CD4-positive, alpha-beta T cell treated with Interleukin-10 for 1 hour (primary cell): ENCODE results near the gene ZNF653.
A peak's percentile ranks its signal among the peaks of the same experiment; 100 is the strongest.
"Not testable (repeated sequence)": the region's sequence is repeated elsewhere in the genome, so short reads cannot be mapped to it uniquely, and the experiment has no call there.

Experiments used
- DNase-seq: peaks from one replicate; pipeline ENCODE4 v3.0.0-alpha.2; 2020

ZNF653 gene

DNA sequence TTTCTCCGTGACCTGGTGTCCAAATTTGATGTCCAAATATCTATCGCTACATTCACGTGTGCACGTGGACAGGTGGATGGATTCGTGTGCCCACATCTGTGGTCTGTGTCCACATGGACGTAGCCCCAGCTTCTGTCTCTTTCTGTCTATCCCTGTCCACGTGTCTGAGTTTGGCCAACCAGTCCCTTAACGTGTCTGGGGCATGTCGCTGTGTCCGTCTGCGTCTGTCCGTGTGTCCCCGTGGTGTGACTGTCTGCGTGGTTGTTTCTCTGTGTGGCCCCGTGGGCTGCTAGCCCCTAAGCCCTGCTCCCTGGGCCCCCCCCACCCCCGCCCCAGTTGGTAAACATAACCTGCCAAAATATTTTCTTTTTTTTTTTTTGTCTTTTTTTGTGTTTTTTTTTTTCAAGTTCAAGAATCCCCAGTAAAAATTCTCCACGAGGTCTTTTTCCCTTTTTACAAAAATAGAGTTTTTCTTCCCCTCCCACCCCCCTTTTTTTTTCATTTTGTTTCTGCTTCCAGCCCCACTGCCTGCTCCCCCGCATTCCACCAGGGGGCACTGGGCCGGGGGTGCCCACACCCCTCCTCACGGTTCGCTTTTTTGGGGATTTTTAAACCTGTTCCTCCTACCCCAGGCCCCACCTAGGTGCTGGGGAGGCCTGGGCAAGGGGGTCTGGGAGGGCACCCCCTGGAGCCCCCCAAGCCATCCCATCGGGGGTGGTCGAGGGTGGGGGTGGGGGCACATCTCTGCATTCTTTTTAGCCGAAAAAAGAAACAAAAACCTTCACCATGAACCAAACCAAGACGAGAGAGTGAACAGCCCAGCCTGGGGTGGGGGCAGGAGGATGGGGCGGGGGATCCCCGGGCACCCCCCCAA is 51.9 kb downstream of the ZNF653 start:
- DNase-seq = no peak

DNA sequence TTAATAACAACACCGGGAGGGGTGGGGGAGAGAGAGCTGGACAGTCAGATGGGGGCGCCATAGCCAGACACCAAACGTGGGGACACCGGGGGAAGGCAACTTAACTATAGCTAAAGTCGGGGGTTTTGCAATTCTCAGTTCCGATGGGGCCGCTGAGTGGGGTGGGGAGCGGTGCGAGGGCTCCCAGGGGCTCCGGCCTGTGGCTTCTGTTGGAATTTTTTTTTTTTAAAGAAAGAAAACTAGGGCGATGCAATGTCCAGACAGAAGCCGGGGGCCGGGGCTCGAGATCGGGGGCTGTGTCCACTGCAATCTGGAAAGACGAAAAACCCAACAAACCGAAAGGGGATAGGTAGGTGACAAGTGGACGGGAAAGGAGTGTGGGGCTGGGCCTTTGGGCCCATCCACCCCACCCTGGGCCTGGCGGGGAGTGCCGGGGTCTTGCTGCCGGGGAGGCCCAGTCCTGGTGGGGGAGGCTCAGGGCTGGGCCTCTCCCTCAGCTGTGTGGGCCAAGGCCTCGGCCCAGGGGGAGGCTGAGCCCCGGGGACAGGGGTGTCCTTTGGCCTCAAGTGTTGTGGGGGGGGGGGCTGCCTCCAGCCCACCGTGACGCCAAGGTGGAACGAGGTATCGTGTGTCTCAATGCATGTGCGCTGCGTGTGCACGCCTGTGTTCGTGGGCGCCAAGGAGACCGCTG is 52.9 kb downstream of the ZNF653 start:
- no peak for DNase-seq

DNA sequence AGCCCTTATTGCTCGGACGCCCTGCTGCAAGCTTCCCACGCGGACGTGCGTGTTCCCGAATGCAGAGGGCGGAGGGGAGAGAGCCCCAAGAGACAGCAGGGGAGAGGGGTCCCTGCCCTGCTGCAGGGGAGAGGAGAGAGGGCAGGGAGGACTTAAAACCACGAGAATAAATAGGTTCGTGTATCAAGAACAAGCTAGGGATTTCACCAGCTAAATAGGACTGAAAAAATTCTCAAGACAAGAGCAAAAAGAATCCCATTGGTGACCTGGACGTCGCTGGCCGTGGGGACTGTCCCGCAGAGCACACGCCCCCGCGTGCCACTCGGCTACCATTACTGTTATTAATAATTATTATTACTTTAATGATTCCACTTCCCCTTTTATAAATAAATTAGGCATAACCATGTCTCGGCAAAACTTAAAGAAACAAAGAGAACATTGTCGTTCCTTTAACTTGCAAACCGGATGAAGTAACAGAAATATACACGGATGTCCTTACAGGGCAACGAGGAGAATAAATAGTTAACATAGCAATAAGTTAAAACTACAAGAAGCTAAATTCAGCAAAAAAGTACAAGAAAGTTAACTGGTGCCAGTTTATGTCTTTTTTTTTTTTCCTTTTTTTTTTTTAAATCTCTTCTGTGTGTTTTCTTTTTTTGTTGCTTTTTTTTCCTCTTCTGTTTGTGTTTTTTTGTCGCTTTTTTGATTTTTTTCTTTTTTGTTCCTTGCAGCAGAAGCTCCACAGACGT is 53.6 kb downstream of the ZNF653 start:
- DNase-seq = no peak

DNA sequence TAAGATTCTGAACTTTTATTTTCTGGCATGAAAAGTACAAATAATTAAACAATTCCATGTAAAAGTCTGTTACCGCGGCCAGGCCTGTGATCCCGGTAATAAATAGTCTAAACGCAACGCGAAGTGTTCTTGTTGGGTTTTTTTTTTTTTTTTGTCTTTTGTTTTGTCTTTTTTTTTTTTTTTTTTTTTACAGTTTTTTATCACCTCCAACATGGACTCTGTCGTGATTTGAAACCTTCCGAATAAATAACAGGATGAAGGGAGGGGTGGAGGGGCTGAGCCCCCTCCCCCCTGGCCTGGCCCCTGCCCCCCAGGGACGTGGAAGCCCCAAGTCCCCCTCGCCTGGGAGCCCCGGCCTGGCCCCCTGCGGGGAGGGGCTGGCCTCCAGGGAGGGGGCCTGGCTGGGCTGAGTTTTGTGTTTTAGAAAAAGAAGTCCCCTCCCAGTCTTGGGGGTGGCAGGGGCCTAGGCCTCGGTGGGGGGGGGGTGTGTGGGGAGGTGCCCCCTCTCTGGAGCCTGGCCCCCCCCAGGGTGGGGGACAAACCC is 54.2 kb downstream of the ZNF653 start:
- no peak for DNase-seq

DNA sequence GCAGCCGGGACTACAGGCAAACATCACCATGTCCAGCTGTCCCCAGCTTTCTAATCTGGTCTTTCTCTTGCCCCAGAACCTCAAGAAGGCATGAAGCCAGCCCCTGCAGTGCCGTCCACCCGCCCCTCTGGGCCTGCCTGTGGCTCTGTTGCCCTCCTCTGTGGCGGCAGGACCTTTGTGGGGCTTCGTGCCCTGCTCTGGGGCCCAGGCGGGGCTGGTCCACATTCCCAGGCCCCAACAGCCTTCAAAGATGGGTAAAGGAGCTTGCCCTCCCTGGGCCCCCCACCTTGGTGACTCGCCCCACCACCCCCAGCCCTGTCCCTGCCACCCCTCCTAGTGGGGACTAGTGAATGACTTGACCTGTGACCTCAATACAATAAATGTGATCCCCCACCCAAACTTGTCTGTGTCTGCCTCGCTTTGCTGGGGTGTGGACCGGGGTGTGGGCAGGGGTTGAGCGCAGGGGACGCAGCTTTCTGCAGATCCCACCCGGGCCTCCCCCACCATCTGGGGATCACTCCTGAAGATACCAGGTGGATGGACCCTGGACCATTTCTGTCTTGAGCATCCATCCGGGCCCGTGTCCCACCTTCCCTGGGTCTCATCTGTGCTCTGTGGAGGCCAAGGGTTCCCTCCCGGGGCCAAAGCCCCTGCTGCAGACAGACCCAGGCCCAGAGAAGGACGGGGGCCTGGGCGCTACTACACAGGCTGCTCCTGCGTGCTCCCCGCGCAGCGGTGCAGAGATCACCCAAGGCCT is 54.9 kb downstream of the ZNF653 start:
- no peak for DNase-seq

DNA sequence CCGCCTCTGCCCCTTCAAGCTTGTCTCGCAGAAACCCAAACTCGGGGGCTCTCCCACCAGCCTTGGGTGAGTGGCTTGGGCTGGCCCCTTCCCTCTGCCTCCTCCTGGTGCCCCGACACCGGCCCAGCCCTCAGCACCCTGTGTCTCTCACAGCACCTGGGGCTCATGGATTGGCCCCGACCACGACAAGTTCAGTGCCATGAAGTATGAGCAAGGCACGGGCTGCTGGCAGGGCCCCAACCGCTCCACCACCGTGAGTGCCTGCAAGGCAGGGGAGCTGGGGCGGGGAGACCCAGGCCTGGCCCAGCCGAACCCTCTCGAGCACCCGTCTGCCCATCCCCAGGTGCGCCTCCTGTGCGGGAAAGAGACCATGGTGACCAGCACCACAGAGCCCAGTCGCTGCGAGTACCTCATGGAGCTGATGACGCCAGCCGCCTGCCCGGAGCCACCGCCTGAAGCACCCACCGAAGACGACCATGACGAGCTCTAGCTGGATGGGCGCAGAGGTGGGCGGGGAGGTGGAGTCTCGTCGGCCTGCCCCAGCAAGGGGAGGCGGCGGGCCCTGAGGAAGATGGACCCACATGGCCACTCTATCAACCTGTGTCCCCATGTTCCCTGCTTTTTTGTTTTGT is 56.6 kb downstream of the ZNF653 start:
- no peak for DNase-seq

DNA sequence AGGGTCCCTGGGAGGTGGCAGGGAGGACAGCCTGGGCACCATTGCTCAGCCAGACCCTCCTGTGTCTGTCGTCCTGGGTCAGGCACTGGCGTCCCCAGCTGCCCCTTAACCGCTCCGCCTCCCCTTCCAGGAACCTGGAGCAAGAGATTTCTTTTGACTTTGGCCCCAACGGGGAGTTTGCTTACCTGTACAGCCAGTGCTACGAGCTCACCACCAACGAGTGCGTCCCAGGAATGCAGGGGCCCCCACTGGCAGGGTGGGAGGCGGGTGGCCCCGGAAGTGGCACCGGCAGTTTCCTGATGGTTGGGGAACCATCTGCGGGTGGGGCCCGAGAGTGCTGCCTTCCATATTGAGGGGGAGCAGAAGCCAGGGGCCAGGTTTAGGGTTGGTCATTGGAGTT is 57.2 kb downstream of the ZNF653 start:
- DNase-seq = no peak

DNA sequence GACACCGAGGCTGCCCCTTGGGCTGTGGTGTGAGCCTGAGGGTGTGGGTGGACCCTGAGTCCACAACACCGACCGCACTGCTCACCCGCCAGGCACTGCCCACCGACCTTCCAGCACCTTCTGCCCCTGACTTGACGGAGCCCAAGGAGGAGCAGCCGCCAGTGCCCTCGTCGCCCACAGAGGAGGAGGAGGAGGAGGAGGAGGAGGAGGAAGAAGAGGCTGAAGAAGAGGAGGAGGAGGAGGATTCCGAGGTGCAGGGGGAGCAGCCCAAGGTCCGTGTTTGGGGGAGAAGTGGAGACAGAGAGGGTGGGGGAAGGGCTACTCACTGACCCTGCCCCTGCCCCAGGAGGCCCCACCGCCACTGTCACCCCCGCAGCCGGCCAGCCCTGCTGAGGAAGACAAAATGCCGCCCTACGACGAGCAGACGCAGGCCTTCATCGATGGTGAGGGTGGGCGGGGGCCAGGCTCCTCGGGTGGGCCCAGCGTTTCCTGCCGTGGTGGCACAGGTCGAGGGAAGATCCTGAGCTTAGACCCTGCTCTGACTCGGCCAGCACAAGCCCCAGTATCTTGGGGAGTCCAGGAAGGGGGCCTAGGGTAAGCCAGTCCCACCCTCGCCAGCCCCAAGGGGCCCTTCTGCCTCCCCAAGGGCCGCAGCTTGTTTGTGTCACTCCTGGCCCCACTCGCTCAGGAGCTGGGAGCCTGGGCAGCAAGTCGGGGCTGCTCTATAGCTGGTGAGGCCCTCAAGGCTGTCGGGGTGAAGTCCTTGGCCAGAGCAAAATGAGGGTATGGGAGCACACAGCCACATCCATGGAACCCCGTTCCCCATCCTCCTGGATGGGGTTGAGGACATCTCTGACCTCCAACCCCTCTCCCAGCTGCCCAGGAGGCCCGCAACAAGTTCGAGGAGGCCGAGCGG is 58.0 kb downstream of the ZNF653 start:
- no peak for DNase-seq

DNA sequence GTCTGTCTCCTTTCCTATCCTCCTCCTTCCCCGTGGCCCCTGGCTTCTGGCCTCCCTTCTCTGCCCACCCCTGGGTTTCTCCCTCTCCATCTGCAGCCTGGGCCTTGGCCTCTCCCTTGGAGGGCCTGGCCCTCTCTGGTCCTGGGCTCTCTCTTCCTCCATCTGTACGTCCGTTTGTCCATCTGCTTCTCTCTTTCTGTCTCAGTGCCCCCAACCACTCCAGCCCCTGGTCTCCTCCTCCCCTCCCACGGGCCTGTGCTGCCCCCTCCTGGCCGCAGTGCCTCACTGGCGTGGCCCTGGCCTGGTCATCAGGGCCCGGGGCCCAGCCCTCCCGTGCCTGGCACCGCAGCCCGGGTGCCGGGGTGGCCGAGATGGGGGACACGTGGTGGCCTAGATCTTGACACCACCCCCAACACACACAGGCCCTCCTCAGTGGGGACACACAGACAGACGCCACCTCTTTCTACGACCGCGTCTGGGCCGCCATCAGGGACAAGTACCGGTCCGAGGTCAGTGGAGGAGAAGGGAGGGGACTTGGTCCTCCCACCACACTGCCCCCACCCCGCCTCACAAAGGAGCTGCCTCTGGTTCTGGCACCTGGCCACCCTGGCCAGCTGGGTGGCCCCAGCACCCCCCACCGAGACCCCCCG is 58.9 kb downstream of the ZNF653 start:
- DNase-seq = peak; percentile 51

DNA sequence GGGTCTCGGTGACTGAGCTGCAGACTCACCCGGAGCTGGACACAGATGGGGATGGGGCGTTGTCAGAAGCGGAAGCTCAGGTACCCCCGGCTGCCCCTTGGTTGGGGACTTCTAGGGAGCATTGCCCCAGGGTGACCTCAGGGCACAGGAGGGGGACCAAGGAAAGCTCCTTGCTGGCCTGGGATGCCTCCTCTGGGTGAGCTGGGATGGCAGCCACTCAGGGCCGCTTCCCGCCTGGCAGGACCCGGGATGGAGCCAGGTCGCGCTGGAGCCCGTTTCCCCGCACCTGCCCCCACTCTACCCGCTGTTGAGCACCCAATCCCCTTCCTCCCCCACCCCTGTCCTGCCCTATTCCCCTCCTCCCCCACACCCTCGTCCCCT is 59.4 kb downstream of the ZNF653 start:
- DNase-seq = no peak

DNA sequence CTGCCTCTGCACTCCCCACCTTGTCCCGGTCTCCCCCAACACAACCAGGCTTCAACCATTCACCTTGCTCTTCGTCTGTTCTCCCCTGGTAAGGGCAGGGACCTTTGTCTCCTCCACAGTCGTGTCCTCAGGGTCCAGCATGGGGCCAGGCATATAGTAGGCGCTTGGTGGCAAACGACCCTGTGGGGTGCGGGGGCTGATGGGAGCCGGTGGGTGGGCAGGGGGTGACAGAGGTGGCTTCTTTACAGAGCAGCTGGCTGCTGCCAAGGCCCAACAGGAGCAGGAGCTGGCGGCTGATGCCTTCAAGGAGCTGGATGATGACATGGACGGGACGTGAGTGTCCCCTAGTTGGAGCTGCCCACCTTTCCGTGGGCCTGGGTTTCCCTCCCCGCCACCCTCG is 60.5 kb downstream of the ZNF653 start:
- no peak for DNase-seq

DNA sequence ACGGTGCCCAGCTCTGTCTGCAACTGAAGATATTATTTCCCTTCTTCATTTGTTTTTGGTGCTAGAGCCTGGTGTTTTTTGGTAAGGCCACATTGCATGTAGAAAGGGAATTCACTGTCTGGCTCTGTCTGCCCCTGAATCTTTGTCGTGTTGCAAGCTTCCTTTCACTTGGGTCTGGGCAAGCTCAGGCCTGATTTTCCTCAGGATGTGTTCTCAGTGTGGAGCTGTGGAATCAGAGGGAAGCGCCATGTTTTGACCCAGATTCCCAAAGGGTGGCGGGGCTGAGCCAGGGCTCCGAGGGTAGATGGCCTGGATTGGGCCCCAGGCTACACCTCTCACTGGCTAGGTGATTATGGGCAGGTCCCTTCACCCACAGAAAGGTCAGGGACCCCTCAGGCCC is 61.6 kb downstream of the ZNF653 start:
- DNase-seq = no peak

DNA sequence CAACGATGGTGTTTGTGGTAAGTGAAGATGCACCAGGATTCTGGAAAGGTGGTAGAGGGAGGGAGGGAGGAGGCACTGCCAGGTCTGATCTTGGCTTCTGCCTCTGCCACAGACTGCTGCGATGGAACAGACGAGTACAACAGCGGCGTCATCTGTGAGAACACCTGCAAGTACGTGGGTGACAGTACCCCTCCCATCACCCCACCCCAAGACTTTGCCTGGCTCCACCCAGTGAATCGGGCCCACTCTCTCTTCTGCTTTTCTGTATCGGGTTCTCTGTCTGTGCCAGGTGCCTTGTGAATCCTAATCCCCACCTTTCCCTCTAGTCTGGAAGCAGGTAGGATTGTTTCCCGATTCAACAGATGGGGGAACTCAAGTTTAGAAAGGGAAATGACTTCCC is 67.7 kb downstream of the ZNF653 start:
- no peak for DNase-seq

DNA sequence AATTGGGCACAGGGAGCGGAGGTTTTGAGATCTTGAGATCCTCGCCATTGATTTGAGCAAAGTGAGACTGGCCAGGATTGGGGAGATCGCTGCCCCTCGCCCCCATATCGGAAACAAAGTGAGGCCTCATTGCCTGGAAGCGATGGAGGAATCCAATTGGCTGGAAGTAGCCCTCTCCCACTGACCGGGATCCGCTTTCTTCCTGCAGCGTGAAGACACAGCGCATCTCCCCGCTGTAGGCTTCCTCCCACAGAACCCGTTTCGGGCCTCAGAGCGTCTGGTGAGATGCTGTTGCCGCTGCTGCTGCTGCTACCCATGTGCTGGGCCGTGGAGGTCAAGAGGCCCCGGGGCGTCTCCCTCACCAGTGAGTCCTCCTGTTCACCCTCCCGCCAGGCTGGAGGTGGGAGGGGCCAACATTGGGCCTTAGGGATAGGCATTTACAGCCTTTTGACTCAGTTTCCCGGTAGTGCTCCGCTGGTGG is 69.8 kb downstream of the ZNF653 start:
- DNase-seq = no peak

DNA sequence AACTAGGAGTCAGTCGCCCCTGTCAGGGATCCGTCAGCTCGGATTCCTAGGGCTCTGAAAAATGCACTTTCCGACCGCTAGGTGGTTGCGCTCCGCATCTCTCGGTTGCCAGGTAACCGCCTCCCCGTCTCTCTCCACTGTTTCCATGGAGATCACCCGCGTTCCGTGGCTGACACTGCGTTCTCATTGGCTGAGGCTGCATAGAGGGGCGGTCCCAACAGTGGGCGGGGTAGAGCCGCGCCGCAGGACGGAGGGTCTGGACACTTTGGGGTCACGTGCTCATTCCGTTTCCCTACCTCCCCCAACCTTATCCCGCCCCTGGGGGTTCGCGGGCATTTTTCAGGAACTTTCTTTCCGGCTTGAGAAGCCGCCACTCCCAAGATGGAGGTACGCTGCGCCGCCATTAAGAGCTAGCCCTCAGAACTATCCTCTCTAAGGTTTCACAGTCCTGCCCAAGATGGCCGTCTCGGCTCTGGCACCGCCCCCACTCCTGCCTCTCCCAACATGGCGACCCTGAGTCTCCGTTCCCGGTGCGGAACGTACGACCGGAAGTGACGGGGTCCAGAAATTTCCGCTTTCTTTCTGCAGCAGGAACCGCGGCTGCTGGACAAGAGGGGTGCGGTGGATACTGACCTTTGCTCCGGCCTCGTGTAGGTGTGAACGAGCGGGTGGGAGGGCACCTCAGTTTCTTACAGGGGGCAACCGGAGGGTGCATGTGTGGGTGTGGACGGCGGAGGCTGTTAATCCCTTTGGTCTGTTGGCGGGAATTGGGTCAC is 70.4 kb downstream of the ZNF653 start, which contains the start of the genes ODAD3 and PRKCSH:
Gene ODAD3, minus strand, starts transcription at position 65 of the 776 bp plus-strand sequence. CDS start 105 bp downstream, outside the sequence.
Gene PRKCSH, plus strand, starts transcription at position 579 of the 776 bp plus-strand sequence. CDS start 483 bp downstream, outside the sequence.
- DNase-seq = peak; percentile 99

DNA sequence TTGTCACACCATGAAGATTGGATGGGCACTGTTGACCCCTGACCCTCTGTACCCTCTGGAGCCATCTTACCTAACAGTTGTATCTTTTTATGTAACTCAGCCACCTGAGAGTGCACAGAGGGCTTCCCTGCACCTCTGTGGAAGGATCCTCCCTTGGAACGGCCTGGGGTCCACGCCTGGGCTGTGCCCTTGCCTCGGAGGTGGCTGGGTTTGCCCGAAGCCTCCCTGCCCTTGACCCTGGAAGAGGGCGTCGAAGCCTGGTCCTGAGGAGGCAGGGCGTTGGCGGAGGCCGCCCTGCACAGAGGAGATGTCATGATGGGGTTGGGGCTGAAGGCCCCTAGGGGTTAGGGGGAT is 71.0 kb downstream of the ZNF653 start:
- no peak for DNase-seq

DNA sequence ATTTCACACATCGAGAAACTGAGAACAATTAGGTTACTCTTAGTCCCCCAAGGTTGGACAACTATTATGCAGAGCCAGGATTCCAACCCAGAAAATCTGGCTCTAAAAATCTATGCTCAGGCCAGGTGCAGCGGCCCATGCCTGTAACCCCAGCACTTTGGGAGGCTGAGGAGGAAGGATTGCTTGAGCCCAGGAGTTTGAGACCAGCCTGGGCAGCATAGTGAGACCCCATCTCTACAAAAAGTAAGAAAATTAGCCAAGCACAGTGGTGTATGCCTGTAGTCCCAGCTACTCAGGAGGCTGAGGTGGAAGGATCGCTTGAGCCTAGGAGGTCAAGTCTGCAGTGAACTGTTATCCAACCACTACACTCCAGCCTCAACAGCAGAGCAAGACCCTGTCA is 72.1 kb downstream of the ZNF653 start:
- DNase-seq = not testable (repeated sequence)
